Measurements from ENCODE around the gene CGB2. TPM values are rescaled to one million over a fixed set of nuclear protein-coding genes. Genes with fewer than 3 reads are reported as not detected.

The CGB2 gene
- total and polyA plus RNA-seq, 2 of the 13 experiments (the other 11 are each of a cell fraction or from before 2014, with no cell fraction given) = not detected

DNA sequence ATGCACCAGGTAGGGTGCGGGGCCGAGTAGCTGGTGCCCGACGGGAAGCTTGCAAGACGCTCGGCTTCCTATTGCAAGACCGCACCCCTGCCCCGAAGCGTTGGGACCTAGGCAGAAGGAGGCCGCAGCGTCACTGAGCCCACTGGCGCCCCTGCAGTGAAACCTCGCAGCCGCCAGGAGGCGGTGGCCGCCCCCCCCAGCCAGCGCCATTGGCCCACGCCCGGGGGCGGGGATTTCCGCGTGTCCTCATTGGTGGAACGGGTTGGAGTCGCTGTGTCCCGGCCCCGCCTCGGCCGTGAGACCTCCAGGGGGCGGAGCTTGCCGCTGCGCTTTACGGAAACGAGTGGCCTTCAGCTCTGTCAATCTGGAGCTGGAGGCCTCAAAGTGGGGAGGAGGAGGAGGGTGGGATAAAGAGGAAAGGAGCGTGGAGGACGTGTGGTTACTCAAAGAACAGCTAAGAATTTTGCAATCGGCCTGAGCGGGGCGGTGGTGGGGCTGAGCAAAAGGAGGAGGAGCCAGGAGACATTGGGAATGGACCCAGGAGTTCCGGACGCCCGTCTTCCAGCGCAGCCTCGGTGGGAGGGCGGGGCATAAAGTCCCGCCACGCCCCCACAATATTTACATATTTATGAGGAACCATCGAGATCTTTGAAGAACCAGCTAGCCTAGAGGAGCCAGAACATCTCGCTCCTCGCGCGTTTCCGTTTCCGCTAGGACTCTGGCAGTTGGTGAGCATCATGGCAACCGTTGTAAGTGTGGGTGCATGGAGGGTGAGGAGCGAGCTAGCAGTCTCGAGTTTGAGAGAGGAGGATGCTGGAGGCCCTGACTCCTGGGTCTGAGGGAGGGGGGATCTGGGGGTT, 38.3 kb upstream of the CGB2 start, which contains the start of the genes GYS1 and RUVBL2 (continued):
- TF ChIP-seq ZBTB38 (CRISPR knock-in tag; IDR thresholded peaks at IDR 0.05) = peak; percentile 66
- no peak for TF ChIP-seq ZNF777 (CRISPR knock-in tag; IDR thresholded peaks at IDR 0.05)
- TF ChIP-seq ZNF24 (IDR thresholded peaks at IDR 0.05) = no peak
- no peak for TF ChIP-seq ZNF460 (CRISPR knock-in tag; IDR thresholded peaks at IDR 0.05; ENCODE audit: borderline replicate concordance)
- no peak for TF ChIP-seq ZNF839 (CRISPR knock-in tag; IDR thresholded peaks at IDR 0.05; ENCODE audit: borderline replicate concordance)
- TF ChIP-seq EHMT2 (IDR thresholded peaks at IDR 0.05; ENCODE audit: borderline replicate concordance, low read depth, low read length) = peak; percentile 21; the same call in 1 of the 2 replicates
- TF ChIP-seq ZNF790 (CRISPR knock-in tag; IDR thresholded peaks at IDR 0.05; ENCODE audit: borderline replicate concordance) = no peak
- TF ChIP-seq ZNF782 (CRISPR knock-in tag; IDR thresholded peaks at IDR 0.05; ENCODE audit: borderline replicate concordance) = no peak
- TF ChIP-seq ZNF761 (CRISPR knock-in tag; conservative IDR thresholded peaks at IDR 0.05) = no peak
- TF ChIP-seq, protein P1, sequence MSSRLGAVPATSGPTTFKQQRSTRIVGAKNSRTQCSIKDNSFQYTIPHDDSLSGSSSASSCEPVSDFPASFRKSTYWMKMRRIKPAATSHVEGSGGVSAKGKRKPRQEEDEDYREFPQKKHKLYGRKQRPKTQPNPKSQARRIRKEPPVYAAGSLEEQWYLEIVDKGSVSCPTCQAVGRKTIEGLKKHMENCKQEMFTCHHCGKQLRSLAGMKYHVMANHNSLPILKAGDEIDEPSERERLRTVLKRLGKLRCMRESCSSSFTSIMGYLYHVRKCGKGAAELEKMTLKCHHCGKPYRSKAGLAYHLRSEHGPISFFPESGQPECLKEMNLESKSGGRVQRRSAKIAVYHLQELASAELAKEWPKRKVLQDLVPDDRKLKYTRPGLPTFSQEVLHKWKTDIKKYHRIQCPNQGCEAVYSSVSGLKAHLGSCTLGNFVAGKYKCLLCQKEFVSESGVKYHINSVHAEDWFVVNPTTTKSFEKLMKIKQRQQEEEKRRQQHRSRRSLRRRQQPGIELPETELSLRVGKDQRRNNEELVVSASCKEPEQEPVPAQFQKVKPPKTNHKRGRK (CRISPR knock-in tag; IDR thresholded peaks at IDR 0.05) = no peak
- no peak for TF ChIP-seq ZNF577 (CRISPR knock-in tag; IDR thresholded peaks at IDR 0.05; ENCODE audit: borderline replicate concordance, low read depth)
- TF ChIP-seq ATAD3A (CRISPR knock-in tag; IDR thresholded peaks at IDR 0.05) = no peak
- TF ChIP-seq, protein P2, sequence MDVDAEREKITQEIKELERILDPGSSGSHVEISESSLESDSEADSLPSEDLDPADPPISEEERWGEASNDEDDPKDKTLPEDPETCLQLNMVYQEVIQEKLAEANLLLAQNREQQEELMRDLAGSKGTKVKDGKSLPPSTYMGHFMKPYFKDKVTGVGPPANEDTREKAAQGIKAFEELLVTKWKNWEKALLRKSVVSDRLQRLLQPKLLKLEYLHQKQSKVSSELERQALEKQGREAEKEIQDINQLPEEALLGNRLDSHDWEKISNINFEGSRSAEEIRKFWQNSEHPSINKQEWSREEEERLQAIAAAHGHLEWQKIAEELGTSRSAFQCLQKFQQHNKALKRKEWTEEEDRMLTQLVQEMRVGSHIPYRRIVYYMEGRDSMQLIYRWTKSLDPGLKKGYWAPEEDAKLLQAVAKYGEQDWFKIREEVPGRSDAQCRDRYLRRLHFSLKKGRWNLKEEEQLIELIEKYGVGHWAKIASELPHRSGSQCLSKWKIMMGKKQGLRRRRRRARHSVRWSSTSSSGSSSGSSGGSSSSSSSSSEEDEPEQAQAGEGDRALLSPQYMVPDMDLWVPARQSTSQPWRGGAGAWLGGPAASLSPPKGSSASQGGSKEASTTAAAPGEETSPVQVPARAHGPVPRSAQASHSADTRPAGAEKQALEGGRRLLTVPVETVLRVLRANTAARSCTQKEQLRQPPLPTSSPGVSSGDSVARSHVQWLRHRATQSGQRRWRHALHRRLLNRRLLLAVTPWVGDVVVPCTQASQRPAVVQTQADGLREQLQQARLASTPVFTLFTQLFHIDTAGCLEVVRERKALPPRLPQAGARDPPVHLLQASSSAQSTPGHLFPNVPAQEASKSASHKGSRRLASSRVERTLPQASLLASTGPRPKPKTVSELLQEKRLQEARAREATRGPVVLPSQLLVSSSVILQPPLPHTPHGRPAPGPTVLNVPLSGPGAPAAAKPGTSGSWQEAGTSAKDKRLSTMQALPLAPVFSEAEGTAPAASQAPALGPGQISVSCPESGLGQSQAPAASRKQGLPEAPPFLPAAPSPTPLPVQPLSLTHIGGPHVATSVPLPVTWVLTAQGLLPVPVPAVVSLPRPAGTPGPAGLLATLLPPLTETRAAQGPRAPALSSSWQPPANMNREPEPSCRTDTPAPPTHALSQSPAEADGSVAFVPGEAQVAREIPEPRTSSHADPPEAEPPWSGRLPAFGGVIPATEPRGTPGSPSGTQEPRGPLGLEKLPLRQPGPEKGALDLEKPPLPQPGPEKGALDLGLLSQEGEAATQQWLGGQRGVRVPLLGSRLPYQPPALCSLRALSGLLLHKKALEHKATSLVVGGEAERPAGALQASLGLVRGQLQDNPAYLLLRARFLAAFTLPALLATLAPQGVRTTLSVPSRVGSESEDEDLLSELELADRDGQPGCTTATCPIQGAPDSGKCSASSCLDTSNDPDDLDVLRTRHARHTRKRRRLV (CRISPR knock-in tag; IDR thresholded peaks at IDR 0.05) = peak; percentile 87; the same call in 1 of the 2 replicates
- TF ChIP-seq ZNF549 (CRISPR knock-in tag; IDR thresholded peaks at IDR 0.05) = no peak
- TF ChIP-seq, protein P3, sequence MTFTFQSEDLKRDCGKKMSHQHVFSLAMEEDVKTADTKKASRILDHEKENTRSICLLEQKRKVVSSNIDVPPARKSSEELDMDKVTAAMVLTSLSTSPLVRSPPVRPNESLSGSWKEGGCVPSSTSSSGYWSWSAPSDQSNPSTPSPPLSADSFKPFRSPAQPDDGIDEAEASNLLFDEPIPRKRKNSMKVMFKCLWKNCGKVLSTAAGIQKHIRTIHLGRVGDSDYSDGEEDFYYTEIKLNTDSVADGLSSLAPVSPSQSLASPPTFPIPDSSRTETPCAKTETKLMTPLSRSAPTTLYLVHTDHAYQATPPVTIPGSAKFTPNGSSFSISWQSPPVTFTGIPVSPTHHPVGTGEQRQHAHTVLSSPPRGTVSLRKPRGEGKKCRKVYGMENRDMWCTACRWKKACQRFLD (CRISPR knock-in tag; IDR thresholded peaks at IDR 0.05; ENCODE audit: borderline replicate concordance) = no peak
- TF ChIP-seq, protein P4, sequence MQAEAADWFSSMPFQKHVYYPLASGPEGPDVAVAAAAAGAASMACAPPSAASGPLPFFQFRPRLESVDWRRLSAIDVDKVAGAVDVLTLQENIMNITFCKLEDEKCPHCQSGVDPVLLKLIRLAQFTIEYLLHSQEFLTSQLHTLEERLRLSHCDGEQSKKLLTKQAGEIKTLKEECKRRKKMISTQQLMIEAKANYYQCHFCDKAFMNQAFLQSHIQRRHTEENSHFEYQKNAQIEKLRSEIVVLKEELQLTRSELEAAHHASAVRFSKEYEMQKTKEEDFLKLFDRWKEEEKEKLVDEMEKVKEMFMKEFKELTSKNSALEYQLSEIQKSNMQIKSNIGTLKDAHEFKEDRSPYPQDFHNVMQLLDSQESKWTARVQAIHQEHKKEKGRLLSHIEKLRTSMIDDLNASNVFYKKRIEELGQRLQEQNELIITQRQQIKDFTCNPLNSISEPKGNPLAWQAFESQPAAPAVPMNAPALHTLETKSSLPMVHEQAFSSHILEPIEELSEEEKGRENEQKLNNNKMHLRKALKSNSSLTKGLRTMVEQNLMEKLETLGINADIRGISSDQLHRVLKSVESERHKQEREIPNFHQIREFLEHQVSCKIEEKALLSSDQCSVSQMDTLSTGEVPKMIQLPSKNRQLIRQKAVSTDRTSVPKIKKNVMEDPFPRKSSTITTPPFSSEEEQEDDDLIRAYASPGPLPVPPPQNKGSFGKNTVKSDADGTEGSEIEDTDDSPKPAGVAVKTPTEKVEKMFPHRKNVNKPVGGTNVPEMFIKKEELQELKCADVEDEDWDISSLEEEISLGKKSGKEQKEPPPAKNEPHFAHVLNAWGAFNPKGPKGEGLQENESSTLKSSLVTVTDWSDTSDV (CRISPR knock-in tag; IDR thresholded peaks at IDR 0.05) = no peak
- no peak for TF ChIP-seq ZEB1 (IDR thresholded peaks at IDR 0.05; ENCODE audit: insufficient replicate concordance, low read depth)
